Measurements from ENCODE around the gene FAM174C.

DNA sequence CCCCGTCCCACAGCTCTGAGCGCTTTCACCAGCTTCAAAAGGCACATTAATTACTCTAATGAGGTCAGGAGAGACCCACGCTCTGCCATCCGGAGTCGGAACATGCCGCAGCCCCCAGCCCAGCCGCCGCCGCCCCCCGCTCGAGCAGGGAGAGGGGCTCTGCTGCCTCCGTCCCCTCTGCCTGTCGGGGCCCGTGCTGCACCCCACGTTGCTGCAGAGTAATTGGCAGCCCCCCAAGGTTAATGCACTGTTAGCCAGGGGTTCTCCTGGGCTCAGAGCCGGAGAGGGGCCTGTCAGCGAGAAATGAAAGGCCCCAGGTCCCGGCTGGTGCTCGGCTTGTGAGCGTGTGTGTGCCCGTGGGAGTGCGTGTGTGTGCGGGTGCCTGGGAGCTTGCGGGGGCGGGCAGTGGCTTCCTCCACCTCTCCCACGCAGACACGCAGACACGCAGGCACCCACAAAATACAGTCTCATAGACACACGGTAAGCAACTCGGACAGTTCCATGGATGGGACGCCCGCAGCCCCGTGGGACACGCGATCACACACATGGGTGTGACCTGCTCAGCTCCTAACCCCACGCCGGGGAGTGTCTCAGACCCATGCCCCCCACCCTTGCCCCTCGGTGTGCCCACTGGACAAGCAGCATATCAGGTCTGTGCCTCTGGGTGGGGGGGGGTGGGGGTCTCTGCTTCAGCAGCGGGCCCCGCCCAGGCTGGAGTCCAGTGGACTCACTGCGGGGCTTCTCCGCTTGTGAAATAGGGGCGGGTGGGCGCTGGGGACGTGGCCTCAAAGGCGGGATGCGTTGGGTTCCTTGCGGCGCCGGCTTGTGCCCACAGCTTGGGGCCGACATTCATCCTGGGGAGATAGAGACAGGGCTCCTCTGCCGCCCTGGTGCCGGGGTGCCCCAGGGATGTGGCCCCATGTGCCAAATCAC lies 5.6 kb downstream of the FAM174C start:
- TF ChIP-seq CREB1 (CRISPR knock-in tag; IDR thresholded peaks at IDR 0.05) (no peak), TEAD4 (CRISPR knock-in tag; IDR thresholded peaks at IDR 0.05) (no peak), ZNF317 (CRISPR knock-in tag; IDR thresholded peaks at IDR 0.05; ENCODE audit: borderline replicate concordance, low read depth) (no peak), MXD4 (CRISPR knock-in tag; IDR thresholded peaks at IDR 0.05; ENCODE audit: borderline replicate concordance) (no peak)
- TF ChIP-seq, protein P1, sequence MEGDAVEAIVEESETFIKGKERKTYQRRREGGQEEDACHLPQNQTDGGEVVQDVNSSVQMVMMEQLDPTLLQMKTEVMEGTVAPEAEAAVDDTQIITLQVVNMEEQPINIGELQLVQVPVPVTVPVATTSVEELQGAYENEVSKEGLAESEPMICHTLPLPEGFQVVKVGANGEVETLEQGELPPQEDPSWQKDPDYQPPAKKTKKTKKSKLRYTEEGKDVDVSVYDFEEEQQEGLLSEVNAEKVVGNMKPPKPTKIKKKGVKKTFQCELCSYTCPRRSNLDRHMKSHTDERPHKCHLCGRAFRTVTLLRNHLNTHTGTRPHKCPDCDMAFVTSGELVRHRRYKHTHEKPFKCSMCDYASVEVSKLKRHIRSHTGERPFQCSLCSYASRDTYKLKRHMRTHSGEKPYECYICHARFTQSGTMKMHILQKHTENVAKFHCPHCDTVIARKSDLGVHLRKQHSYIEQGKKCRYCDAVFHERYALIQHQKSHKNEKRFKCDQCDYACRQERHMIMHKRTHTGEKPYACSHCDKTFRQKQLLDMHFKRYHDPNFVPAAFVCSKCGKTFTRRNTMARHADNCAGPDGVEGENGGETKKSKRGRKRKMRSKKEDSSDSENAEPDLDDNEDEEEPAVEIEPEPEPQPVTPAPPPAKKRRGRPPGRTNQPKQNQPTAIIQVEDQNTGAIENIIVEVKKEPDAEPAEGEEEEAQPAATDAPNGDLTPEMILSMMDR (IDR thresholded peaks at IDR 0.05): no peak

Measured in WTC11 (cell line).